HG03064 (cell line): ENCODE data around the gene IREB2.

ENCODE experiments used
- ATAC-seq: cut with Tn5 transposase; IDR thresholded peaks from one replicate; pipeline ENCODE4 v1.9.1; 2021; ENCODE audit warnings: low read depth; ENCODE audit not compliant: unreplicated experiment

Gene IREB2

GRCh38 chr15:78406016-78406585 lies 31.9 kb upstream of the IREB2 start:
- ATAC-seq, result no peak

GRCh38 chr15:78407608-78408354 lies 30.2 kb upstream of the IREB2 start:
- no peak for ATAC-seq

DNA sequence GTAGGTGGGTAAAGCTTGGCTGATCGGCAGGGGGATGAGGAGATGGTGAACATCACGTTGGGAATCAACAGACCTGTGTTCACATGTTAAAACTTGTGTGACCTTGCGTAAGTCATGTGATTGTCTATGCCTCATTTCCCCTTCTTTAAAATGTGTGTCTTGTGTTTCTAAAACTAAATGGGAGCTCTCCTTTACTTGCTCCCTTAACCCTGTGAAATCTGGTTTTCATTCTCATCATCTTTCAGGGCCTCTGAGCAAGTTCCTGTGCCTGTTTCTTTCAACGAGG lies 29.7 kb upstream of the IREB2 start:
- ATAC-seq, result no peak

DNA sequence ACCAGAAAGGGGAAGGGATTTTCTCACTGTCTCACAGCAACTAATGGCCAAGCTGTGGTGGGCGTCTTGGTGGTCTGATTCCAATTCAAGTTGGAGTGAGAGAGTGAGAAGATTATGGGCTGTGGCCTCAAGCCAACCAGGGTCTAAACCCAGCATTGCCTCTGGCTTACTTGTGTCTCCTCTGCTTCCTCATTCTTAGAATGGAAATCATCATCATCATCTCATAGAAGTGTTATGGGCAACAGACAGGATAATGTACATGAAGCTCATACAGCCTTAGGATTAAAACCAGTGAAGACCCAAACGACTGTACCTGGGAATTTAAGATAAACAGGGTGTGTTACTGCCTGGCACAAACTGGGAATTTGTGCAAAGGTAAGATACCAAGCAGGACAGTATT lies 29.1 kb upstream of the IREB2 start:
- no peak for ATAC-seq

DNA sequence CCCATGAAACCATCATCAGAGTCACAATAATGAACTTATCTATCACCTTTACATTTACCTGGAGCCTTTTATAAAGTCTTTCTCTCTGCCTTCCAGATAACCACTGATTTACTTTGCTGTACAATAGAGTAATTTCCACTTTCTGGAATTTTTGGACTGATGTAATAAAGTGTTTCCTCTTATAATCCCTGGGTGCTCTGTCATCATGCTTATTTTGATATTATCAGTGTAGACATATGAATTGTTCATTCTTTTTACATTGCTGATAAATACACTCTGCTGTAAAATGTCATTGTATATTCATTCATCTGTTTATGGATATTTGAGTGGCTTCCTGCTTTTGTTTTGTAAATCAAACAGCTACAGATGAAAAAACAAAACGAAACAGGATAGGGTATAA lies 27.0 kb upstream of the IREB2 start:
- ATAC-seq, result no peak

DNA sequence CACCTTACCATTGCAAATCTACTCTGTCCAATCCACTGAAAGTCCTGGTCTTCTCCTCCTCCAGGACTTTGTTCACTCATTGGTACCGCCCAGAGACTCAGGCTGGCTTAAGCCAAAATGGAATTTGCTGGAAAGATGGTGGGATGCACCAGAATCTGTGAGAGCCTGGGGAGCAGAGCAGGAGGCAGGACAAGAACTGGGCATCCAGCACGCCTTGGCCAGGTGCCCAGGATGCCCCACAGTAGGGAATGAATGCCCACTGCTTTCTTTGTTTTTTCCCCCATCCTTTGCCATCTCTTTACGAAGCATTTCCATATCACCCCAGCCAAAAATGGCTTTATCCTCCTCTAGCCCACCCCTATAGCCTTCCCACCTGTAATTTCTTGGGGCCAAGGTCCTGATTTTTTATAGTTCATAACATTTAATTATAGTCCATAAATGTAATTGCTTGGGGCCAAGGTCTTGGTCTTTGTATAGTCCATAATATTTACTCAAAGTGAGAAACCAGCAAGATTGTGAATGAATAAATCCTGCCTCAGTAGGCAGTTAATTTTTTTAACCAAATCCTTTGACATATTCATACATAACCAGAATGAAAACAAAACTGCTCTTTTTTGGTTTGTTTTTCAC lies 23.3 kb upstream of the IREB2 start:
- ATAC-seq, result no peak

- ATAC-seq, result no peak
Measured at GRCh38 chr15:78415284-78415683, 22.7 kb upstream of the IREB2 start.

DNA sequence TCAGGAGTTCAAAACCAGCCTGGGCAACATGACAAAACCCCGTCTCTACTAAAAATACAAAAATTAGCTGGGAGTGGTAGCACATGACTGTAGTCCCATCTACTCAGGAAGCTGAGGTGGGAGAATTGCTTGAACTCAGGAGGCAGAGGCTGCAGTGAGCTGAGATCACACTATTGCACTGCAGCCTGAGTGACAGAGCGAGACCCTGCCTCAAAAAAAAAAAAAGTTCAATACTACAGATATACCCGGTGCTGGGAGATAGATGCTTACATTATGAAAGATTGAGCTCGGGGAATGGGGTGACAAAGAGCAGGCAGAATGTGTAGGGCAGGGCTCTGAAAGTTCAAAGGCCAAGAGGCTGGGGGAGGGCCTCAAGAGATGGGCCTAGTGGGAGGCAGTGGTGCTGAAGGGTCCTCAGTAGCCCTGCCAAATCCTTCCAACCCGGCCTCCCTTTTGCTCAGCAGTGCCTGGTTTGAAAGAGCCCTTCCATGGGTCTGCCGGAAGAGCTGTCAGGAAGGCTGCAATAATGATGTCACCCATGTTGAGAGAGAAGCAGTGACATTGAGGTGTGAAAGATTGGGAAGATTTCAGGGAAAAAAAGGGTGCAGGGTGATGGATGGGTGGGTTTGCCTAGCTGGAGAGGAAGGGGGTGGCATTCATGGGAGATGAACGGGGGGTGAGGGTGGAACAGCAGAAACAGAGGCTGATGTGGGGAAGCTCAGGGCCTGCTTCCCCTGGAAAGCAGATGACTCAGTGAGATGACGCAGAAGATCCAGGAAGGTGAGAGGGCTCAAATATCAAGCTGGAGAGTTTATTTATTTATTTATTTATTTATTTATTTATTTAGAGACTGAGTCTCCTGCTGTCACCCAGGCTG lies 20.0 kb upstream of the IREB2 start:
- no peak for ATAC-seq

DNA sequence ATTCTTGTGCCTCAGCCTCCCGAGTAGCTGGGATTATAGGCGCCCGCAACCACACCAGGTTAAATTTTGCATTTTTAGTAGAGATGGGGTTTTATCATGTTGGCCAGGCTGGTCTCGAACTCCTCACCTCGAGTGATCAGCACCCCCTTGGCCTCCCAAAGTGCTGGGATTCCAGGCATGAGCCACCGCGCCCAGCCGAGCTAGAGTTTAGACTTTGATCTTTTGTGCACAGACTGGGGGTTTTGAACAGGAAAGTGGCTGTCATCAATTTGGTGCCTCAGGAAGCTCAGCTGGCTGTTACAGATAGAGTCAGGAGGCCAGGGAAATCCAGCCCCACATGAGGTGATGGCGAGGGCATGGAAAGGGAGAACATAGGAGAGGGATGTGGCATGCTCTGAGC lies 19.3 kb upstream of the IREB2 start:
- no peak for ATAC-seq

- ATAC-seq, result no peak
Measured at GRCh38 chr15:78419367-78419766, 18.6 kb upstream of the IREB2 start.

GRCh38 chr15:78420220-78420619 lies 17.8 kb upstream of the IREB2 start:
- ATAC-seq, result no peak

DNA sequence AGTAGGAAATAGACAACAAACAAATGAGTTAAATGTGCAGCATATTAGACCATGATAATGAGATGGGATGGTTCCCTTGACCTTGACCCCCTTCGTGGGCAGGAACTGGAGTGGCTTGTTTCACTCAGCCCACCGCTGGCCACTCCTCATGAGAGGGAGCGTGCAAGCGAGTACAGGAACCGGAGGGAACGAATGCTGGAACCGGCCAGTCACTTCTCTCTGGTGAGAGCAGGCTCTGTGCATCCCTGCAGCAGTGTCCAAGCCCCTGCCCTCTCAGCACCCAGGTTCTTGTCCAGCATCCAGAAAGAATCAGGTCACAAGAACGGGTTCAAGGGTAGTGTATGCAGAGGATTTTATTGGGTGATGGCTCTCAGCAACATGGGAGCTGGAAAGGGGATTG lies 17.2 kb upstream of the IREB2 start:
- ATAC-seq, result no peak

DNA sequence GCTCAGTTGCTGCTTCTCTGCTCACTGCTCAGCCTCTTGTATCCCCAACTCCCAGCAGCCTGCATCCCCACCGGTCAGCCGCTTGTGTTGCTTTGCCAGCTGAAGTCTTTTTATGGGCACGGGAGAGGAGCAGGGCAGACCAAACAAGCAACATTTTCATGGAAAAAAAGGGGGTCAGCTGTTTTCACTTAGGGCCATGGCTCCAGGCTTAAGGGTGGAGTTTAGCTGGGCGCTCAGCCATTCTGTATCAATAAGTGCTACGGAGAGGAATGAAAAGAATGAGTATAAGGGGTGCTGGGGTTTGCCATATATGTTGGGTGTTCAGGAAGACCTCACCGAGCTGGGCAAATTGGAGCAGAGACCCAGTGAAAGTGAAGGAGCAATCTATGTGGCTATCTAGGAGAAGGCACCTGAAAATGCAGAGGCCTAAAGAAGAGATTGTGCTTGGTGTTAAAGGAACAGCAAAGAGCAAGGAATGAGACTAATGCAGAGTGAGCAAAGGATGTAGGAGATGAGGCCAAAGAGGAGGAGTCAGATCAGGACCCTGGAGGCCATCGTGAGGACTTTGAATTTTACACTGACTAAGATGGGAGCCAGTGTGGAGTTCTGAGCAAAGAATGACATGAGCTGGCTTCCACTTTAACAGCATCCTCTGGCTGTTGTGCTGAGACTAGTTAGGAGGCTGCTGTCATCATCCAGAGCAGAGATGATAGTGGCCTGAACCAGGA lies 16.6 kb upstream of the IREB2 start:
- no peak for ATAC-seq

DNA sequence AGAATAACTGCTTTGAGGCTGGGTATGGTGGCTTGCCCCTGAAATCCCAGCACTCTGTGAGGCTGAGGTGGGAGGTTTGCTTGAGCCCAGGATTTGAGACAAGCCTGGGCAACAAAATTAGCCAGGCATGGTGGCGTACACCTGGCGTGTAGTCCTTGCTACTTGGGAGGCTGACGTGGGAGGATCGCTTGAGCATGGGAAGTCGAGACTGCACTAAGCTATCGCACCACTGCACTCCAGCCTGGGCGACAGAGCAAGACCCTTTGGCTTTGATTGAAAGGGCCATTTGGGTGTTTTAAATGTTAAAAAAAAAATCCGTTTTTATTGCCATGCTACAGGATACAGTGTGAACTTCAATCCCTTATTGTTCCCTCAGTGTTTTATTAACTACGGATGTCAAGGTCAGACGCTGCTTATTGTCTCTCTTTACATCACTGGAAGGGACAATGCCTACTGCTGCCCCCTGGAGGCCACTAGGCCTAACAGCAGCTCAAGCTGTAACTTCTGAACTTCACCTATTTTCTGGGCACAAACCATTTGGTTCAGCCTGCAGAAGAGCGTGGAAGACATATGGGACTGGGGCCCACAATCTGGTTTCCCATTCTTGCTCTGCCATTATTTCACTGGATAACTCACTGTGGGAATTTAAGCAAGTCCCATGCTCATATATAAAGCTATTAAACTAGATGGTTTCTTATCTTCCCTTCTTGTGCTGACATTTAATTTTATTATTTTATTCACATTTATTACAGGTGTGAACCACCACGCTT lies 15.3 kb upstream of the IREB2 start:
- ATAC-seq, result no peak

DNA sequence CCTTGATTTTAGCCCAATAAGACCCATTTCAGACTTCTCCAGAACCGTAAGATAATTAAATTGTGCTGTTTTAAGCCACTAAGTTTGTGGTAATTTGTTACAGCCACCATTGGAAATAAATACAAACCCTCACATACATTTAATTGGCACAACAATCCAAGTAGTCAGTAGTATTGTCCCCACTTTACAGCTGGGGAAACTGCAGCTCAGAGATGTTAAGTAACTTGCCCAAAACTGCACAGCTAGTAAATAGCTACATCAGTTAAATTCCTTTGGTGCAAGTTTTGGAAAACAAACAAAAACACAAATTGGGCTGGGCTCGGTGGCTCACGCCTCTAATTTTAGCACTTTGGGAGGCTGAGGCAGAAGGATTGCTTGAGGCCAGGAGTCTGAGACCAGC lies 13.3 kb upstream of the IREB2 start:
- ATAC-seq, result no peak

- no peak for ATAC-seq
Measured at GRCh38 chr15:78425643-78426042, 12.4 kb upstream of the IREB2 start.

DNA sequence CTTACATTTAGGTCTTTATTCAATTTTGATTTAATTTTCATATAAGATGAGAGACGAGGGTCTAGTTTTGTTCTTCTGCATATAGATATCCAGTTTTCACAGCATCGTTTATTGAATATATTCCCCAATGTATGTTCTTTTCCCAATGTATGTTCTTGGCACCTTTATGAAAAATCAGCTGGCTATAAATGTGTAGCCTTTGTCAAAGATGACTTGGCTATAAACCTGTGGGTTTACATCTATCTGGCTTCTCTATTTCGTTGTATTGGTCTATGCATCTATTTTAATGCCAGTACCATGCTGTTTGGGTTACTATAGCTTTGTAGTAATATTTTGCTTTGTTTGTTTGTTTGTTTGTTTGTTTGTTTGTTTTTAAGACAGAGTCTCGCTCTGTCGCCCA lies 11.7 kb upstream of the IREB2 start:
- no peak for ATAC-seq

DNA sequence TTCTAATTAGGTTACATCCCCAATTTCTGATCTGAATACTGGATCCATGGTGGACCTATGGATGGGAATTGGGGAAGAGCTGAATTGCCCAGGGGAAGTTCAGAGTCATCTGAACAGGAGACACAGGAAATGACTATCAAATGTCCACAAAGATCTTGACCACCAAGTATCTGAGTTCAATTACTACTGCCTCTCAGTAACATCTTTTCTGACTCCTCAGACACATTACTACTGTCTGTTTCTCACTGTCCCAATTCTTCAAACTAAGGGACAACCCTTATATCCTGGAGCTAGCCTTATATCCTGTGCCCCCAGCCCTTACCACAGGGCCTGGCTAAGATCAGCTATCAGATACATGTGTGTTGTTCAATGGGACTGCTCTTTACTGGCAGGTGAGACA lies 10.1 kb upstream of the IREB2 start:
- no peak for ATAC-seq

- ATAC-seq, result no peak
Measured at GRCh38 chr15:78429477-78429876, 8.5 kb upstream of the IREB2 start.

DNA sequence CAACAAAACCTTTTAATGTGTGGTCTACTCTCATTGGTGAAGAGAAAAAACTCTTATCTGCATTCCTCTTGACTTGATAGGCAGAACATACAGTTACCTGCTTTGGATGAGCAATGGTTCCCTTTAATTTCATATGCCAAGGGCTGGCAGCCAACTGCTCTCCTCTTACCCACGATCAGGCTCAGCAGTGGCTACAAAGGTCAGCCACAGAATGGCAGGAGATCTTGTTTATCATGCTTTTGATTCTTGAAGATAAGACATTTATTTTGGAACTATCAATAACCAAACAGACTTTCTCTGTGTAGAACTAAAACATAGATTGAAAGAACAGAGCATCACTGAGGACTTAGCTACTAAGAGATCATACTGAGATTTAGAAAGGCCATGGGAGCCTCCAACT lies 6.1 kb upstream of the IREB2 start:
- no peak for ATAC-seq
